Retinal pigment epithelial cell (primary cell): Measurements from ENCODE around the gene OXA1L.
"Not testable (repeated sequence)": the region's sequence is repeated elsewhere in the genome, so short reads cannot be mapped to it uniquely, and the experiment has no call there.

ENCODE experiments used
- DNase-seq: peaks from one replicate; pipeline ENCODE4 v3.0.0-alpha.2; 2010; ENCODE audit warnings: low read depth
- H3K4me3 ChIP-seq: 2 replicates; pipeline ENCODE4 v1.5.1; 2011; ENCODE audit warnings: mild to moderate bottlenecking, low read length, control low read depth, moderate library complexity
- CTCF ChIP-seq: conservative IDR thresholded peaks from 2 replicates; pipeline ENCODE4 v1.5.1; 2011; ENCODE audit warnings: low read depth, low read length, control low read depth, inconsistent platforms

The OXA1L gene

GRCh38 chr14:22769369-22769768 is 2.9 kb downstream of the OXA1L start:
- TF ChIP-seq CTCF: no peak
- no peak overlapping the region for H3K4me3 ChIP-seq
- peak; percentile 61 for DNase-seq

GRCh38 chr14:22770481-22771187 is 4.1 kb downstream of the OXA1L start:
- no peak for DNase-seq
- no peak overlapping the region for H3K4me3 ChIP-seq
- no peak for TF ChIP-seq CTCF

GRCh38 chr14:22772725-22773124 is 6.2 kb downstream of the OXA1L start:
- H3K4me3 ChIP-seq: no peak overlapping the region
- DNase-seq: no peak
- TF ChIP-seq CTCF: no peak

- no peak for DNase-seq
- TF ChIP-seq CTCF: no peak
- no peak overlapping the region for H3K4me3 ChIP-seq
Measured at GRCh38 chr14:22773162-22774010, 6.9 kb downstream of the OXA1L start.

GRCh38 chr14:22774011-22774706 is 7.7 kb downstream of the OXA1L start:
- no peak for TF ChIP-seq CTCF
- H3K4me3 ChIP-seq: no peak overlapping the region
- DNase-seq: no peak

GRCh38 chr14:22776215-22776614 is 9.7 kb downstream of the OXA1L start:
- no peak for DNase-seq
- no peak overlapping the region for H3K4me3 ChIP-seq
- no peak for TF ChIP-seq CTCF

GRCh38 chr14:22776849-22777248 is 10.4 kb downstream of the OXA1L start:
- H3K4me3 ChIP-seq, DNase-seq: not testable (repeated sequence)
